Ovary (tissue), 3 donors: ENCODE data around the gene SMCO4.

Source experiments
- POLR2A ChIP-seq: fragments of 450-650 bp; IDR thresholded peaks from one replicate; pipeline ENCODE4 v1.6.1; 2017; ENCODE audit warnings: antibody characterized with exemption, mild to moderate bottlenecking, moderate library complexity
- TF ChIP-seq, protein P1 (sequence below), 3 donors: fragments of 450-650 bp in 2 of 3; fragments of 200-600 bp in 1 of 3; IDR thresholded peaks; one replicate each; pipeline versions ENCODE4 v1.5.1 to v1.8.0; 2016 to 2022; ENCODE audit warnings: antibody characterized with exemption in 3 of 3, mild to moderate bottlenecking in 1 of 3
- donor health status: DM: no; HTN: no; CAD: no.

DNA sequence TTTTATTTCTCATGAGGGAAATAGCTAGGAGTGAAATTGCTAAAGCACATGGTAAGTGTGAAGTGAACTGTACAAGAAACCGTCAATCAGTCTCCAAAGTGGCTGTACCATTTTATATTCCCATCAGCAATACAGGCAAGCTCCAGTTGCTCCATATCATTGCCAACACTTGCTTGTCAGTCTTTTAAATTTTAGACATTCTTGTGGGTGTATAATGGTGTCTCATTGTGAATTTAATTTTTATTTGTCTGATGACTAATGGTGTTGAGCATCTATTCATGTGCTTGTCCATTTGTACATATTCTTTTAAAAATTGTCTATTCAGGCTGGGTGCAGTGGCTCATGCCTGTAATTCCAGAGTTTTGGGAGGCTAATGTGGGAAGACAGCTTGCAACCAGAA, 34.1 kb upstream of the SMCO4 start:
- TF ChIP-seq, protein P1, sequence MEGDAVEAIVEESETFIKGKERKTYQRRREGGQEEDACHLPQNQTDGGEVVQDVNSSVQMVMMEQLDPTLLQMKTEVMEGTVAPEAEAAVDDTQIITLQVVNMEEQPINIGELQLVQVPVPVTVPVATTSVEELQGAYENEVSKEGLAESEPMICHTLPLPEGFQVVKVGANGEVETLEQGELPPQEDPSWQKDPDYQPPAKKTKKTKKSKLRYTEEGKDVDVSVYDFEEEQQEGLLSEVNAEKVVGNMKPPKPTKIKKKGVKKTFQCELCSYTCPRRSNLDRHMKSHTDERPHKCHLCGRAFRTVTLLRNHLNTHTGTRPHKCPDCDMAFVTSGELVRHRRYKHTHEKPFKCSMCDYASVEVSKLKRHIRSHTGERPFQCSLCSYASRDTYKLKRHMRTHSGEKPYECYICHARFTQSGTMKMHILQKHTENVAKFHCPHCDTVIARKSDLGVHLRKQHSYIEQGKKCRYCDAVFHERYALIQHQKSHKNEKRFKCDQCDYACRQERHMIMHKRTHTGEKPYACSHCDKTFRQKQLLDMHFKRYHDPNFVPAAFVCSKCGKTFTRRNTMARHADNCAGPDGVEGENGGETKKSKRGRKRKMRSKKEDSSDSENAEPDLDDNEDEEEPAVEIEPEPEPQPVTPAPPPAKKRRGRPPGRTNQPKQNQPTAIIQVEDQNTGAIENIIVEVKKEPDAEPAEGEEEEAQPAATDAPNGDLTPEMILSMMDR (IDR thresholded peaks at IDR 0.05), result no peak
- TF ChIP-seq POLR2A, result no peak
